Hematopoietic multipotent progenitor cell treated with erythropoietin and hydrocortisone succinate and interleukin-3 and kit ligand, for 4 days (in vitro differentiated cells): ENCODE results near the gene TRIO.
"Not testable (repeated sequence)": the region's sequence is repeated elsewhere in the genome, so short reads cannot be mapped to it uniquely, and the experiment has no call there.

Source experiments
- DNase-seq: peaks from one replicate; pipeline ENCODE4 v3.0.0-alpha.2; 2015

Gene TRIO

DNA sequence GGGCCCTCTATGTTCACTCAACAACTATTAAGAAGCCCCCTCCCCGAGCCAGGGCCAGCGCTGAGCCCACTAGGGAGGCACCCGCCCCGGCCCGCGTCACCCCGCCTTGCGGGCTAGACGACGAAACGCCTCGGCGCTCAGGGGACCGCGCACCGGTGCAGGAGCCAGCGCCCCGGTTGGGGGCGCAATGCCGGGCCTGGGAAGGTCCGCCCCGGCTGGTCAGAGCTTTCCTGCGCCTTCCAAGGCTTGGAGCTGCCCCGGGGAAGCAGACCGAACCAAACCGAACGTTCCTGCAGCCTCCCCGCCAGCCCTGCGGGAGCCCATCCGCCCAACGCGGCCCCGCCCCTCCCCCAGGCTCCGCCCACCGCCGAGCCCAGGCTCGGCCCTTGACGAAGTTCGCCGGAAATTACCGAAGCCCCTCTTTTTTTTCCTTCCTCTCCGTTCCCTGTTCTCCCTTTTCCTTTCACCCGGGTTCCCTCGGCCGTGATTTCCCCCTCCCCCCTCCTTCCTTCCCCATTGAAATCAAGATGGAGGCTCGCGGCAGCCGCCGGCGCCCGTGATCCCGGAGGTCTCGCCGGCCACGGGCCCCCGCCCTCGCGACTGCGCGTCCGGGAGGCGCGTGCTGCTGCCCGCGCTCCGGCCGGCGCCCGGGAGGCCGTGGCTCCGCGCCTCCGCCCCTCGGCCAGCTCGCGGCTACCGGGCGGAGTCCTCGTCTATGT lies at the start of gene TRIO:
Gene TRIO, plus strand, starts transcription at position 516 of the 719 bp plus-strand sequence. CDS start 384 bp downstream, outside the sequence.
- DNase-seq = peak; percentile 91

DNA sequence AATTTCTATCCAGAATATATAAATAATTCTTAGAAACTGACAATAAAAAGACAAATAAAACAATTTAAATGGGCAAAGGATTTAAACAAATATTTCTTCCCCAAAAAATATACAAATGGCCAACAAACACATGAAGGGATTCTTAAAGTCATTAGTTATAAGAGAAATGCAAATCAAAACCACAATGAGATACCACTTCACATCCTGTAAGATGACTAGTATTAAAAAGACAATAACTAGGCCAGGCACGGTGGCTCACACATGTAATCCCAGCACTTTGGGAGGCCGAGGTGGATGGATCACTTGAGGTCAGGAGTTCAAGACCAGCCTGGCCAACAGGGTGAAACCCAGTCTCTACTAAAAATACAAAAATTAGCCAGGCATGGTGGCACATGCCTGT lies 45.8 kb upstream of the TRIO start:
- not testable (repeated sequence) for DNase-seq

DNA sequence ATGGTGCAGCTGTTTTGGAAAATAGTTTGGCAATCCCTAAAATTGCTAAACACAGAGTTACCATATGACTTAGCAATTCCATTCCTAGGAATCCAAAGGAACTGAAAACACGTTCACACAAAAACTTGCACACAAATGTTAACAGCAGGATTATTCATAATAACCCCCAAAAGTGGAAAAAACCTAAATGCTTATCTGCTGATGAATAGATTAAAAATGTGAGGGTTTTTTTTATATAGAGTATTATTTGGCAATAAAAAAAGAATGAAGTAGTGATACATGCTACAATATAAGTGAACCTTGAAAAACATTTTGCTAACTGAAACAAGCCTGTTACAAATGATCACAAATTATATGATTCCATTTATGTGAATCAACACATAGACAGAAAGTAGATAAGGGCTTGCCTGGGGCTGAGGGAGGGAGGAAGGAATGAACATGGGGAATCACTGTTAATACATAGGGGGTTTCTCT lies 45.1 kb upstream of the TRIO start:
- no peak for DNase-seq

DNA sequence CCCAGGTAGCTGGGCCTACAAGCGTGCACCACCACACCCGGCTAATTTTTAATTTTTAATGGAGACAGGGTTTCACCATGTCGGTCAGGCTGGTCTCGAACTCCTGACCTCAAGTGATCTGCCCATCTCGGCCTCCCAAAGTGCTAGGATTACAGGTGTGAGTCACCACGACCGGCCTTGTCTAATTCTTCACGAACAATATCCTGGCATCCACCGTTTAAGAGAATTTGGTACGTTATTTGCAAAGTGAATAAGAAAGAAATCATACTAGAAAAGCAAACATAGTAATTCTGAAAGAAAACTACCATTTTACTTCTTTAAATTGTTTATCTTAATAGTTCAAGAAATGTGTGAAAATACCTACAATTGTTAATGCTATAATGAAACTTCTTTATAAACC lies 42.9 kb upstream of the TRIO start:
- no peak for DNase-seq

DNA sequence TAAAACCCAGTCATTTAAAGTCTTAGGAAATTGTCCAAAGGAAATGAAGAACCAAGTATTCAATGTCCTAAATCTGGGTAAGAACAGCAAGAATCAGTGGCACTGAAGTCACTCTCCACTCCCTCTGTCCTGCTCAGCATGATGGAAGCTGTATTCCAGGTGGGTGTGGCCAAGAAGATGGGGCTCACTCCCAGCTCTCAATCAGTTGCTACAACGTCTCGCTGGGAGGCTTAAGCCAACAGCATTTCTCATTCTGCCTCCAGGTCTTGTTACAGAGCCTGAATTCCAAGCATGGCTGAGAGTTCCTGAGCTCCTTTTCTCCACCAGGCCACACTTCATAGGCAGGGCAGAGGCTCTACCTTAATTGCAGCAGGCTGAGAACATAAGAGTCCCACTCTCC lies 41.2 kb upstream of the TRIO start:
- no peak for DNase-seq

DNA sequence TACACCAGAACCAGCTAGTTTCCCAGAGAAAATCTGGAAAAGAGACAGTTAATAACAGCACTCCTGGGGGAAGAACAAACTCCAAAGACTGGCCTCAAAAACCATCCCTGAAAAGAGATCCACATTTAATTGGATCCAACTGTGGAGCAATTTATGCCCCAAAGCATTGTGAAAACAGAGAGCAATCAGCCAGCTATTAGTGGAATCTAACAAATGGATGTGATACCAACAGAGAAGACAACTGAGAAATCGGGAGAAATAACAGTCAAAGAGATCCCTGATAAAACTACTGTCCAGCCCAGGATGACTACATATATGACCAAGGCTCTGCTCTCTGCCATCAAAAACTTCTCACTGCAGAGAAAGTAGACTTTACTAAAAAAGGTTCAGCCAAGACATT lies 40.5 kb upstream of the TRIO start:
- DNase-seq = no peak

DNA sequence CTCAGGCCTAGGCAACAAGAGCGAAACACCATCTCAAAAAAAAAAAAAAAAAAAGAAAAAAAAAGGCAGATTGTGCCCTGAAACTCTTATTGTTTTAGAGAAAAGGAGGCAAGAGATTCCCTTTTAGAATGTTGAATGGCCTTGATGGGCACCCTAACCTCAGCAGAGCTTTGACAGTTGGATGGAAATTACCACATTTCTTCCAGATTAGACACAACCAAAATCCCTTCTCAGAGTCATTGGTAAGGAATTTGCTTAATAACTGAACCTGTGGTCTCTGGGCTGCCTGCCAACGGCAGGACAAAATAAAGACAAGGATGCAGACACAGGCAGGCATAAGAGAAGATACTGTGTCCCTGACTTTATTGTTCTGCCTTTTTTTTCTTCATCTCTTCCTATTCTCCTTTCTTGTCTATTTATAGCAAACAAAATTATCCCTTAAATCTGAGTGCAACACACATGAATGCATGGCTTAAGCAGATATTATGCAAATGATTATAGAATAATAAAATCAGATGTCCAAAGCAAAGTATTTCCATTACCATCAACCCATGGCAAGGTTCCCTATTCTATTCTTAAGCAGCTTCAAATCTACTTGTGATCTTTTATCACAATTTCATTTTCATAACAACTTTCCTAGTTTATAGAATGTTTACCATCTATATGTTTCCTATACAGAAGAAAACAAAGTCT lies 37.3 kb upstream of the TRIO start:
- DNase-seq = peak; percentile 8

DNA sequence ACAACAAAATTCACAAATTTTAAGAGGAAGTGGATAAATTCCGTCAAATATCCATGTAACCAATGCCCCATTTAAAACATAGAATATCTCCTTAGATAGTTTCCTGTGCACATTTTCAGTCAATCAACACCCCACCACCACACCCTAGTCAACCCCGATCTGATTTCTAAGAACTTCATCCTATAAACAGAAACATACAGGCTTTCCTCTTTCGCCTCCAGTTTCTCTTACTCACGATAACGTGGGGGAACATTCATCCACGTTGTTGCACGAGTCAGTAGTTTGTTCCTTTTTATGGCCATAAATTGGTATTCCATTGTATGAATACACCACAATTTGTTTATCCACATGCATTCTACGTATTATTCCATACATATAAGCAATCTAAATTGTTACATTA lies 35.6 kb upstream of the TRIO start:
- DNase-seq = peak; percentile 63

DNA sequence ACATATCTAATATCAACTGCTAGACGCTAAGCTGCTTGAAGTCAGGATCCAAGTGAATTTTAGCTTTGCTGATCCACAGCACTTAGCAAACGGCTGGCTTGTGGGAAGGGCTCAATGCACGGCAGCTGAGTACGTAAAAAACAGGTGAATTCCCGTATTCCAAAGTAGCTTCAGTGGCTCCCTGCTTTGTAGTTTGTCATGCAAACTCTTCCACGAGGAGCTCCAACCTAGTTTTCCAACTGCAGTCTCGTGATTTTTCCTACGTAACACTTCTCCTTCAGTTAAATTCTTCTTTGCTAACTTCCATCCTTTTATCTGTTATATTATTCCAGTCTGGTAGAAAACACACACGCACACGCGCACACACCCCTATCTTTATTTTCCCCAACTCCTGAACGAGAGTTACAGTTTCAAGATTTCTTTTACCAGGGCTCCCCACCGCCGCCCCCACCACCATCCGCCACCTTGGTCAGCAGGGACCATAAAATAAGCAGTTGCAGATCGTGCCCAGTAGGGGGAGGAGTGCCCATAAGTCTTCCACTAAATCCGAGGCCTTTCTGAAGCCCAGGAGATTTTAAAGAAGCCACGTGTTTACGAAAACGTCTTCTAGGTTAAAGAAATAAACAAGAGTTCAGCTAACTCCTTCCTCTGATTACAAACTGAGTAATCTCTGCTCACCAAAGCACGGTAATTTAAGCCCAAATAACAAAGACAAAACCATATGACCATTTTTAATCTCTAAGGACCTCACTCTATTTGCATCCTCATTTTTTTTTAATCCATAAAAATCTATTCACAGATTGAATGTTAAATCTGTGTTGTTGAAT lies 34.8 kb upstream of the TRIO start:
- DNase-seq = peak; percentile 89

DNA sequence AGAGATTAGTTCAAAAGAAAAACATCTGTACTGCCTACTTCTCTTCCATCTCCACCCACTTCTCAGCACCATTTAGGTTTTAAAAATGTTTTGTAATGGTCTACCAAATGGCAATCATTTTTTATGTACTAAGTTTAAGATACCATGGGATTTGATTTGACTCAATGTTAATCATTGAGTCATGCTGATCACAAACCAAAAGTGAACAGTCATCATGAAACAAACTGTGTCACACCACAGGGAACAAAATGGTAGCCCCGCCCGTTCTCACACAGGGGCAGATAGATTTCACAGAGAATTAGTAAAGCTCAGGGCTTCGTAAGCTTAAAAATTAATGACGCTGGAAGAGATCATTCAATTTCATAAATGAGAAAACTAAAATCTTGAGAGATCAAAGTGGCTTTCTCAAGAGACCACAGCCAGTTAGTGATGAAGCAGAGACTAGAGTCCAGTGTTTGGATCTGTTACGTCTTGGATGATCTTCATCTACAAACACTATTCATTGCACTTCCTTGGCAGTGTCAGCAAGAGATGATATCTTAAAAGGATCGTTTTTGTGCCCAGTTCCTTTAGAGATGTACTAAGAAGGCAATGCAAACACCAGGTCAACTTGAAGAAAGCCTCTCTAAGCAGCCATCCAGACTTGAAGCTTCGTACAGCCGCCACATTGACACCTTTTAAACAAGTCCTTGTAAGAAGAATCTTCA lies 33.9 kb upstream of the TRIO start:
- DNase-seq = peak; percentile 47

DNA sequence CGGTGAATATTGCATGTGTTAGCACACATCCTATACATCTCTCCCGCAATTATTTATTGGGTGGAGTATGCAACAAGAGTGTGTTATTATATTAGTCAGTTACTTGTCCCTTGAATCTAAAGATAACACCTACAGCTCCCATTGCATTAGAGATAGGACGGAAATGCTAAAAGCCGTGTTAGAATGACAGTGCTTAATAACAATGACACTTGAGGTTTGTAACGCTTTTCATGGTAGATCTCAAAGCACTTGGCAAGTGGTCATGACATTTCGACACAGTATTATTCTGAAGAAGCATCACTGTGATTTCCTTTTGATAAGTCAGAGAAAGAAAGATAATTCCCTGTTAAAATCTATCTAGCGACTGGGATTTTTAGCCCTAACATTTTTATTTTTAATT lies 33.4 kb upstream of the TRIO start:
- DNase-seq = peak; percentile 57

DNA sequence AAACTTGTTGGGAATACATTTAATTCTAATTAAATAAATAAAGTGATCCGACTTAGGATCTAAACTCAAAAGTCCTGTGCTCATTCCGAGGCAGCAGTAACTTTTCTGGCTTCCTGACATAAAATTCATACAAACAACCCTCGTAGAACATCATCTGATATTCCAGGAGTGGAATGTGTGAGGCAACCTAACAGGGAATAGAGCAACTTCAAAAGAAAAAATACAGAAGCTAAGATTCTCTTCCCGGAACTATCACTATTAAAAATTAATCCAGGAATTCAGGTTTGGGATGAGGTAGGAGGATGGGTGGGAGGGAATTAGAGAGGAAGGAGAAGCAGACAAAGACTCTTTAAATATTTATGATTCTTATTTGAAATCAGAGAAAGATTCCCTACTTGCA lies 32.9 kb upstream of the TRIO start:
- DNase-seq = no peak

DNA sequence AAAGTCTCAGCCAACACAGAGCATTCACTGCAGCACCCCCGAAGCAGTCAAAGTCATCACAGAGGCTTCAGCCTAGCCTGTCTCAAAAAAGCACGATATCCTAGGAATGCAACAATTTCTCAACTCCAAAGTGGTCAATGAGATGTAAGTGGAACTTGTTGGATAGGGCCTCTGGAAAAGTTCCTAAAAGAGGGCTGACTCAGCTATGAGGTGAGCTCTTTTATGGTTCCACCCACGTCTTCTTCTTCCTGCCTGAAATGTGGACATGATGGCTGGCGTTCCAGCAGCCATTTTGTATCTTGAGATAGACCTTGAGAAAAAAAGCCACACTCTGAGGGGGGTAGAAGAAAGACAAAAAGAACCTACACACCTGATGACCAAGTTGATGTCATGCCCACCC lies 32.5 kb upstream of the TRIO start:
- DNase-seq = no peak

DNA sequence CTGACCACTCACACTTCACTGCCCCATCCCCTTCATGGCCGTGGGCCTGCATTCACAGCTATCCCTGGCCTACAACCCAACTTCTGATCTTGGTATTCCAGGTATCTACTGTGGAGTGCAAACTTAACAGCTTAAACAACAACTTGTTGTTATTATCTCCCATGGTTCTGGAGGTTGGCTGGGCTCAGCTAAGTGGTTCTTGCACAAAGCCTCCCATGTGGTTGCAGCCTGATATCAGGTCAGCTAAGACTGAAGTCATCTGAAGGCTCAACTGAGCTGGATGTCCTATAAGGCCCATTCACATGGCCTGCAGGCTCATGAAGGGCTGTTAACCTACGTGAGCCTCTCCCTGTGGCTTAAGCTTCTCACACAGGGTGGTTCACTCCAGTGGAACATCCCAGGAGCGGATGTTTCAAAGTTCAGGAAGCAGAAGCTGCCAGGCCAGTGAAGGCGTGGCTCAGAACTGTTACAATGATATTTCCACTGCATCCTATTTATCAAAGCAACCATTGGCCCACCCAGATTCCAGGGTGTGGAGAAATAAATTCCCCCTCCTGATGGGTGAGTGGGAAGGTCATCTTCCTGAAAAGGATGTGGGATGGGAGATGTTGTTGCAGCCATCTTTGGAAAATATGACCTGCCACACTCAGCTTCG lies 30.0 kb upstream of the TRIO start:
- DNase-seq = no peak

DNA sequence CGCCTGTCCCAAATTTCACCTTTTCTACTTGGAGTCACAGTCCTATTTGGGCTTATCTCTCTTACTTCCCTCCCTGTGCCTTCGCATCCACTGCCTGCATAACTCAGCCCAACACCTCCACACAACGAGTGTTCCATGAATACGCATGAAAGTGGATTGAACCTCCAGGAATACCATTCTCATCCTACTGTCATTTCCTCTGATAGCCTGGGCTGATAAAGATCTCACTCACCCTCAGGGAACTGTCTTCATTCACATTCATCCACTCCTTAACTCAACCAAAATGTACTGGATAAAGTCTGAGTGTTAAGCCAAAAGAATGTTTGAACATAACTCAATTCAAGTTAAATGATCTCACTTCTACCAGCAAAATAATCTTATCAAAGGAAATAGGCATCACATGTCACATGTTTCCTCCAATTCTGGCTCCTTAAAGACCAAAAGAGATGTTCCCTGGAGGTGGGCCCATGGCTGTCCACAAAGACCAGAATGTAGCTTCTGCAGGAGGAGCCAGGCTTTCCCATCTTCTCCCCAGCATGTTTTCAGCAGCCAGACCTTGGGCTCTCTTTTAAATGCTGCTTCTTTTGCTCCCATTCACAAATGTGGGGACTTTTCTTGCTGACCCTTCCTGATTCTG lies 28.4 kb upstream of the TRIO start:
- no peak for DNase-seq

DNA sequence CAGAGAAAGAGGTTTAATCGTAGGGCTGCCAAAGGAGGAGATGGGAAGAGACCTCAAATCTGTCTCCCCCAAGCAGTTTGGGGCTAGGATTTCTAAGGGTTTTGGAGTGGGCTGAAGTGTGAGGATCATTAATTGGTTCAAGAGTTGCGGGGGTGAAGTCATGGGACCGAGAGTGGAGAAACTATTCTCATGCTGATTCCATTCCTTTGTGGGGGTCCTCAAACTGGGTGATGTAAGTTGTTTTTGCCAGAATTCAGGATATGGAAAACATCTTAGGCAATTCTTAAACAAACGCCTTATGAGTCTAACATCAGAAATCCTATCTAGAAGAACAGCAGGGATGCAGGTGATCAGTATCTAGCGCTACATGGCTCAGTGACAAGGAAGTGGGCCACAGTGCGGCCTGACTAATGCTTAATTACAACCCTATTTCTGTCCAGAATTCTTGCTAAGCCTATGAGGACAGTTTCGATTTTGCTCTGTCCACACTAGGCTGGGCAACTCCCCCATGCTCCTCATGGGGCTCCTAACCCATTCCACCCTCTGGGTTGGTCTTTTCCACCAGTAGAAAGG lies 27.7 kb upstream of the TRIO start:
- DNase-seq = no peak

DNA sequence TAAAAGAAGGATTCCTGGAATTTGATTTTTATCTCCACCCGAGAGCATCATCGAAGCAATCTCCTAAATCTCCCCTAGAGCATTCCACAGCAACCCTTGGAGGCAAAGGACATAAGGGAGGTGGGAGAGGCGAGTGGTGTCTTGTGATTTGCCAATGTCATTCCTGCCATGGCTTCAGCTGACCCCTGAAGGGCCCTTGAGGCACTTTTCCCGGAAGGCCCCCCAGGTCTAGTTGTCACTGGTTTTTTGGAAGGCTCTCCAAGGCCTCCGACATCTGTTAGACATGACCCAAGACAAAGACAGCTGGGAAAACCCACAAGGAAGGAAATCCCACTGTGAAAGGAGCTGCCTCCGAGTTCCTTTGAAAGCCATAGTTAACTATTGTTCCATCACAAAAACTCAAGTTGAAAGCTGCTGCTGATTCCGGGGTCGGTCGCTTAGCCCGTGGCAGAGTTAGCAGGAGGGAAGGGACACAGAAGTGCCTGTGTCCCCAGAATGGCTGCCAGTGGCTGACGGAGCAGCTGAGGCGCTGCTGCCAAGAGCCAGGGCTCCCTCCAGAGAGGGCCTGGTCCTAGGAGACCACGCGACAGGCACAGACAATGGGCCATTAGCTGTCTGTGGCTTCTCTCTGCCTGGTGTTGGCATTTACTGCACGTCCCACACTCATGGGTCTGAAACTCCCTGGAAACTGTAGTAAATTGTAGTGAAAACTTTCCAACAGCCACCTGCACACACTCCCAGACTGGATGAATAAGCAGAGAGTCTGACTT lies 24.4 kb upstream of the TRIO start:
- no peak for DNase-seq

DNA sequence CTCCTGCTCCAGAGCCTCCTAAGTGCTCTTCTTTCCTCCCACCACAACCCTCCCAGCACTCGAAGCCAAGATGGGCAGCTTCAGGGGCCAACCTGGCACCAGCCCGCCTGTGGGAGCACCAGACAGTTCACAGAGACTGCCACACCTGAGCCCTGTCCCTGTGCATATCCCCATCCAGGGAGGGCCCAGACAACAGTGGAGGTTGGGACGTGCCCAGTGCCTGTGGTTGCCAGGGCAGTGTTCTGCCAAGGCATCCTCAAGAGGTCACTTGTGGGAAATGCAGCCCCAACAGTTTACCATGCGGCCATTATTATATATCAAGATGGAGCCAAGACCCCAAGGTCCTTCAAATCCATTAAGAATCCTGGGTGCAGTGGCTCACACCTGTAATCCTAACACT lies 23.0 kb upstream of the TRIO start:
- no peak for DNase-seq

DNA sequence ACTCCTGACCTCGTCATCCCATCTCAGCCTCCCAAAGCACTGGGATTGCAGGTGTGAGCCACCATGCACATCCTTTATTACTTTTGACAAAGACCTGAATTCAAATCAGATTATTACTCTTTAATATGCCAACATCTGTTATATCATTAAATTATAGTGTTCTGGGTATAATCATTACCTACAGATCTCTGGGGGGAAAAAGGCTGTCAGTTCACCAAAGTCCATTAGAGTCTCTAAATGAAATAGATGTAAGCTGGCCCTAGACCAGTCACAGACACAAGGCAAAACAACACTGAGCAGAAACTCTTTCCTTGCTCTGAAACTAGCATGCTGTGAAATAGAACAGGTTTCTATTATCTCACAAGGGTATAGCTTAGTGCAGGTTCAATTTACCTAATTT lies 21.6 kb upstream of the TRIO start:
- DNase-seq = no peak

DNA sequence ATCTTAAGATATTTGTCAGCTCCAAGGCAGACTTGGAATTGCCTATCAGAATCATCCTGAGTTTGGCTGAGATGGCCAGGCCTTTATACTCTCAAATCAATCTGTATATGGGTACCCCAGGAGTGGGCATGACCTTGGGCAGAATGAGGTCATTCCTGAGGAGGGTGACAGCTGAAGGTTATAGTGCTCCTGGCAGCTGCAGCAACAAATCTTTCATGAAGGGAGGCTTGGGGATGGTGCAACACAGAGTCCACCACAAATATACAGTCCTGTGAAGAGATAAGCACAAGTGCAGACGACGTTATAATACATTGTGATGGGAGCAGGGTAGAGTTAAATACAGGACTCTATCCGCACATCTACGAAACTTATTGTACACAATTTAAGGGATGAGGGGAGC lies 21.1 kb upstream of the TRIO start:
- no peak for DNase-seq

DNA sequence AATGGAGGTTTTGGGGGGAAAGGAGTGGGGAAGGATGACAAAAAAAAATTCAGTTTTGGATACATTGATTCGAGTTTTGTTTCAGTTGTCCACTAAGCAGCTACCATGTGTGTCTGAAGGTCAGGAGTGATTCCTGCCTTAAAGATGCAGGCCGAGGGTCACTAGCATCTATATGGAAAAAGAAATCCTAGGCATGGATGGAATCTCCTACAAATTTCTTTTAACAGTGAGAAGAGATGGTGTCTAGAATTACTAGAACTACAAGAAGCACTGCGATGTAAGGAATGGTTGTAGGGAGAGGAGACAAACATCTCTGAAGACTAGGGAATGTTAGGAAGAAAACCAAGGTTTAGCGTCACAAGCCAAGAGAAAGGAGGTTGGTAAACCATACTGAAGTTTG lies 19.6 kb upstream of the TRIO start:
- no peak for DNase-seq
